Measurements from ENCODE around the gene PRTFDC1.

The PRTFDC1 gene

DNA sequence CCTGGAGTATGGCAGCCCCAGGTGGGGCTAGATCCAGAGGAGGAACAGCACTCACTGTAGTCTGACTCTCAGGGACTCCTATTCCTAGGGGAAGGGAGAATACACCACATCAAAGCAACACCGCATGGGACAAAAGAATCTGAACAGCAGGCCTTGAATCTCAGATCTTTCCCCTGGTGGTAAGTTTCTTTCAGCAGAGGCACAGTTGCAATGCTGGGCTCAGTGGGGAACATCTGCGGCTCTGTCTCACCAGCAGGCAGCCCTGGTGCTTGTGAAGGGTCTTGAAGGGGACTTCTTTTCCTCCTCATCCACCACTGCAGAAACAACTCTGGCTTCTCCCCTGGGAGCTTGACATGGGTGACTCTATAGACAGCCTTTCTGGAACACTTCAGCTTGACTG is 117.5 kb downstream of the PRTFDC1 start:
- DNase-seq, result no peak

DNA sequence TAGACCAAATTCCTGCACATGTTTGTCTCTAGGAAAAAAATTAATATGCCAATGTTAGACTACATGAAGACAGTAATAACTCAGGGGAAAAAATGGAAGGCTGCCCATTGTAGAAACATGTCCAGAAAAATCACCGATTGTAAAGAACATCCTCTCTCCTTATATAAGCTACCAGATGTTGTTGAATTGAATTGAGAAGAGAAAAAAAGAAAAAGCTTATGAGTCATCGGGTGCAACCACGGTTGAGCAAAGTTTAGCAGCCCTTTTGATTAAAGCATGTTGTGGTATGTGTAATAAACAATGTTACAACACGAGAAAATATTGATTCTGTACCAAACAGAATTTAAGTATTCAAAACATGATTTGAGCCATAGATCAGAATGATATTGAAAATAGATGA is 126.4 kb downstream of the PRTFDC1 start:
- DNase-seq, result no peak

DNA sequence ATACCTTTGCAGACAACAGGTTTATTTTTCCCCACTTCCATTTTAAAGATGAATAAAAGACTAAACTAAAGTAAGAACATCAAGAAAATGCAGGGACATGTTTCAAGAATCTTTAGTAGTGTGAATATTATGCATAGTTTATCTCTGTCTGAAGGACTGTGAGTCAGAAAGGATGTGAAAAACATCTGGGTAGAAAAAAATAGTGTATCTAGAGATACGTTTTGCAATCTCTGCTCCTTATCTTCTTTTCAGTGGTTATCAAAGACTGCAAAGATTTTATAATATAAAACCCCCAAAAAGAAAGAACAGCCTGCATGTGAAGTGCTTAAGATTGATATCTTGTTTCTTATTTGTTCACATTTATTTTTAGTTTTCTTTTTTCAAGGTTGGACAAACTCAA is 126.9 kb downstream of the PRTFDC1 start:
- DNase-seq, result no peak

DNA sequence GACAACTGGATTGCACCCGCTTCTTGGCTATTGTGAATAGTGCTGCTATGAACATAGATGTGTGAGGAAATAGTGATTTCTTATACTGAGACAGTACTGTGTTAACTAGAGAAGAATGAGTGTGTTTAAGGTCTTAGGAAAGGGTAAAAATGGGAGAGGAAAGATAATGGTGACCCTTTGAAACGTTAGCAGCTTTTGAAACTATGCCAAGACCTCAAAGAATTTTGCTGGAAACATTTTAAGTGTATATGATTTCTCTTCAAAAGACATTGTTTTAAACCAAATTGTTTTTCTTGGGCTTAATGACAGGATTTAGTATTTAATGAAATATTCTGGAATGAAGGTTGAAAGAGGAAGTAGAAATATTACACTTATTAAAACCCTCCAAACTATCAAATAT is 127.9 kb downstream of the PRTFDC1 start:
- no peak for DNase-seq

DNA sequence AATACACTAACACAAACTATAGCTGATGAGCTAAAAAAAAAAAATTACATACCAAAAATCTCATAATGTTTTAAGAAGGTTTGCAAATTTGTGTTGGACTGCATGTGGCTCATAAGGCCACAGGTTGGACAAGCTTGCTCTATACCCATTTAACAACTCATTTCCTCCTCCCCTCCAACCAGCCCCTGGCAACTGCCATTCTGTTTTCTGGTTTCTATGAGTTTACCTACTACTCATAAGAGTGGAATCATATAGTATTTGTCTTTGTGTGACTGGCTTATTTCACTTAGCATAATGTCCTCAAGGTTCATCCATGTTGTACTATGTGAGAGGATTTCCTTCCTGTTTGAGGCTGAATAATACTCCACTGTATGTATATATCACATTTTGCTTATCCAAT is 128.3 kb downstream of the PRTFDC1 start:
- DNase-seq, result no peak

DNA sequence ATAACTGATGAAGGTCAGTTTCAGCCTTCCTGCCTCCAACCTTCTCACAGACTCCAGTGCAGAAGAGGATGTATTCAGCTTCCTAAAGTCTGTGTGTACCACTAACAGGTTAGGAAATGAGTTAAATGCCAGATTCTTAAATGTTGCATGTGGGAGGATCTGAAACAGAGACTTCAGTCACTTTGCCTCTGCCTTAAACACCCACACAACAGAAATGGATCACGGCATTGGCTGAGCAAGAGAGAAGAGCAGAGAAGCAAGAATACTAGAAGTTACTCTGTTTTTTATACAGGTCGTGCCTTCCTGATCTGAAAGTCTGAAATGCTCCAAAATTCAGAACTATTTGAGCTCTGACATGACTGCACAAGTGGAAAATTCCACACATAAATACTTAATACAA is 129.8 kb downstream of the PRTFDC1 start:
- peak; percentile 17 to 43 for DNase-seq

DNA sequence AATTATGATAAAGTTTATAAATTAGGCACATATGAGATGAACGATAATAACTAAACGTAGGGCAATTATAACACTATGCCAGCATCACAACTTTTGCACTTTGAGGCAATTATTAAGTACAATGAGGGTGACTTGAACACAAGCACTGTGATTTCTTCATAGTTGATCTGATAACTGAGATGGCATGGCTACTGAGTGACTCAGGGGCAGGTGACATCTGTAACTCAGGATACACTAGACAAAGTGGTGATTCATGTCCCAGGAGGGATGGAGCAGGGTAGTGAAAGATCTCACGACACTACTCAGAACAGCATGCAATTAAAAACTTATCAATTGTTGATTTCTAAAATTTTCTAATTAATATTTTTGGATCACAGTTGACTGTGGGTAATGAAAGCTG is 130.4 kb downstream of the PRTFDC1 start:
- no peak for DNase-seq

DNA sequence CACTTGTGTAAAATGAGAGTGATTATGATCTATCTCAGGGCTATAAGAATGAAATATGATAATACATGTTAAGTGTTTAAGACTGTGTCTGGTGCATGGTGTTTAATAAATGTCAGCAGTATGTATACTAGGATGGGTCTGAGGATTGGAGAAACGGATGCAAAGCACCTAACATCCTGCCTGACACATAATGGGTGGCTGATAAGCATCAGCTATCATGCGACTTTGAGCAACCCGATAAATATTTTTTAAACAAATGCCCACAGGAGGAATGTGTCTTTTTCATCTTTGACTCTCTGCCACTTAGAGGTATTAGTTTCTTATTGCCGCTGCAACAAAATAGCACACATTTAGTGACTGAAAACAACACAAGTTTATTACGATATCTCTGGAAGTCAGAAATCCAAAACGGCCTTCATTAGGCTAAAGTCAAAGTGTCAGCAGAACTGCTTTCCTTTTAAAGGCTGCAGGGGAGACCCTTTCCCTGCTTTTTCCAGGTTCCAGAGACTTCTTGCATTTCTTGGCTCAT is 135.5 kb downstream of the PRTFDC1 start:
- DNase-seq, result no peak

DNA sequence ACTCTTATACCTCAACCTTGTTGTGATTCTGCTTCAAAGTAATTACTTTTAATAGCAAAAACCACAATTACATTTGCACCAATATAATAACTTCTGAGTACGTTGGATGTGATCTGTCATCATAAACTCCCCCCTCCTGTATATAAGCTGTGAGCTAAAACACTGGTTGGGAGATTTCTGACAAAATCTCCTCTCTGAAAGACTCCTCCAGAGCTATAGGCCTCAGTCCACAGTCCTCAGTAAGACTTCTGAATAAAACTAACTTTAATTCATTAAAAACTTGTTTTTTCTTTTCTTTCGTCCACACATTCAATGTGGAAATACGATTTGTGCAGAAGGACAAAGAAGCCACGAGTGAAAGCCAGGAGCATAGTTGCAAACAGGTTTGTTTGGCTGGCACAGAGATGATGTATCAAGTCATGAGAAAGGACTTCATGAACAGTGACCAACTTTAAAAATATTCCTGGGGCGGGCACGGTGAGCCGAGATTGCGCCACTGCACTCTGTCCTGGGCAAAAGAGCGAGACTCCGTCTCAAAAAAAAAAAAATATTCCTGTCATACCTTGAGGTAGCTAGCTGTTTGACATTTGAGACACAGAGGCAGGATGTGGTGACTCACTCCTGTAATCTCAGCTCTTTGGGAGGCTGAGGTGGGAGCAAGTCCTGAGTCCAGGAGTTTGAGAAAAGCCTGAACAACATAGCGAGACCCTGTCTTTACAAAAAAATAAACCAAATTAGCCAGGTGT is 137.7 kb downstream of the PRTFDC1 start:
- no peak for DNase-seq

DNA sequence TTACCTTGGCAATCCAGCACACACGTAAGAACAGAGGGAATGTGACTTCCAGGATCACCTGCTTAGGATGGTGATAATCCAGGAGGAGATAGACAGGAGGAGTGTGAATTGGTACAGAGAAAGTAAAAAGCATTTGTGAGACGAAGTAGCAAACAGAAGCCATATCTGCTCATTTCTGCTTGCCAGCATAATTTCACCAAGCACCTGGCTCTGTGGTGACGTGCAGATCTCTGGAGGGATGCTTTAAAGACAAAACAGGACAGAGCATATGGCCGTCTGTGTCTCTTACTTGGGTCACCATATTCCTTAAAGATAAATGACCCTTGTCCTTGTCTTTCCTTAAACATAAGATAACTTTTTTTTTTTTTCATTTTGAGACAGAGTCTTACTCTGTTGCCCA is 138.6 kb downstream of the PRTFDC1 start:
- DNase-seq, result no peak

DNA sequence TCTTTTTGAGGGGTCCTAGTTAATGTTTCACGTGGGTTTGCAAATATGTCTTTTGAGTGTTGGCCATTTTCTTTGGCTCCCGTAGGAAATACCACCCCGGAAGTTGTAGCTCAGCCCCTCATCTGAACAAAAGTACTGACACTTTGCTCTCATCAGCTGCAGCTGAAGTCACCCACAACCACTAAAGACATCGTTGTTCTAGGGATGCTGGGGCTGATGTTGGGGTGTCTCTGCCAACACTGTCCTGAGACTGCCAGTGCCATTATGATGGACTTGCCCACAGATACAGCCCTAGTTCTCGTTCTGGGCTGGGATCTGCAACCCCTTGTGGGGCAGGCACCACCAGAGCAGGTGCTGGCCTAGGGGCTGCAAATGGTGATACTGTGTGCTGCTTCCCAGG is 146.1 kb downstream of the PRTFDC1 start:
- DNase-seq, result no peak

DNA sequence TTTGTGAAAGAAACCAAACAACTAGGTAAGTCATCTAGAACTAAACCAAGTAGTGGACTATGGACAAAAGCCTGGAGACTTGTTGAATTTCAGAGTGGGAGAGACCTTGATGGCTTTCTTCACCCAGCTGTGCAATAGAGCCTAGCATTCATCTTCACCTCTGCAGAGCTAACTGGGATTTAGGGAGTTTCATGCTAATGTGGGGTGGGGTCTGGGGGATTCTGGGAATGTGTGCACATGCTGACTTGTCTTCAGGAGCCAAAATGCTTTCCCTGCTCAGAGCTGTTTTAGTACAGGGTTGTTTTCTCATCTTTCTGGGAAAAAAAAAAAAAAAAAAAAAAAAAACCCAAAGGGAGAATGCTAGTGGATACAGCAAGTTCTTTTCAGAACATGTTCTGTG is 147.4 kb downstream of the PRTFDC1 start:
- no peak for DNase-seq

DNA sequence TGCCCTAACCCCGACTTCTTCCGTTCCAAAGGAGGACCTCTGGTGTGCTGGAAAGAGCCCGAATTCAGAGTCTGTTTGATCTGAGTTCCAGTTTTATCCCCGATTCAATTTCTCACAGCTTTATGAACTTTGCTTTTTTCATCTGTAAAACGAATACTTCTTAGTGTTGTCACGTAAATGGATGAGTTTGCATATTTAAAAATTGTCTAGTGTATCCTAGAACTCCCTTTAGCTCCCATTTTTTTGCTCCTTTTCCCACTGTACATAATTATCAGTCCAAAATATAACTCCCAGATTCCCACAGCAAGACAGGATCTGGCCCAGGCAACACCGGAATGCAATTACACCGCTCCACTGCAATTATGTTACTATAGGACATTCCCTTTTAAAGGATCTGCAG is 148.0 kb downstream of the PRTFDC1 start:
- DNase-seq, result no peak

DNA sequence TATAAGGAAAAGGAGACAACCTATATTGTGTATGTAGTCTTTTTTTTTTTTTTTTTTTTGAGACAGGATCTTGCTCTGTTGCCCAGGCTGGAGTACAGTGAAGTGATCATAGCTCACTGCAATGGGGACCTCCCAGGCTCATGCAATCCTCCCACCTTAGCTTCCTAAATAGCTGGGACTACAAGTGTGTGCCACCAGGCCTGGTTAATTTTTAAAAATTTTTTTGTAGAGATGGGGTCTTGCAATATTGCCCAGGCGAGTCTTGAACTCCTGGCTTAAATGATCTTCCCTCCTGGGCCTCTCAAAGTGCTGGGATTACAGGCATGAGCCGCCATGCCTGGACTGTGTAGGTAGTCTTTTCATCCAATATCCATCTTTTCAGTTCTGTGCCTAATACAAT is 150.0 kb downstream of the PRTFDC1 start:
- DNase-seq, result no peak

DNA sequence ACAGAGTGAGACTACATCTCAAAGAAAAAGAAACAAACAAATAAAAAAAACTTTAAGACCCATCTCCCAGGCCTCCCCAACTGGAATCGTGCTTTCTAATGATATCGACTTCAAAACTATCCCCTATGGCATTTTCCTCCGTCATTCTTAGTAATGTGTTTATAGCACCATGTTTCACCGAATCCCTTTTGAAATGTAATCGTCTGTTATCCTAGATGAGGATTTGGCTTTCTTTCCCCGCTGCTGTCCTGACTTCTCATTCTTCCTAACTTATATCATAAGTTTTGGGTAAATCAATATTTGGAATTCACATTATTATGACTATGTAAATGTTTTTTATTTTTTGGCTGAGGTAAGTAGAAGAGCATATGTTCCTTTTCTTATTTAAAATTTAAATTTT is 151.5 kb downstream of the PRTFDC1 start:
- DNase-seq, result no peak
